Thymus (tissue), 11 donors: ENCODE results near the gene POLR3B. TPM values are rescaled to one million over a fixed set of nuclear protein-coding genes. Genes with fewer than 3 reads are reported as not detected.

ENCODE experiments used
- DNase-seq, 9 donors: peaks; one replicate each; pipeline ENCODE4 v3.0.0-alpha.2; 2013; ENCODE audit warnings: low spot score in 9 of 9, low read depth in 6 of 9, missing footprints in 1 of 9
- H3K27ac ChIP-seq, 2 donors: one replicate each; pipeline ENCODE4 v1.5.1; 2013; ENCODE audit warnings: control low read depth in 1 of 2, low read depth in 1 of 2, low read length in 1 of 2, mild to moderate bottlenecking in 1 of 2, moderate library complexity in 1 of 2
- H3K27me3 ChIP-seq, 2 donors: one replicate each; pipeline ENCODE4 v1.5.1; 2013; ENCODE audit warnings: low read length in 1 of 2; ENCODE audit not compliant: control insufficient read depth in 2 of 2, insufficient read depth in 1 of 2
- H3K36me3 ChIP-seq, 2 donors: one replicate each; pipeline ENCODE4 v1.5.1; 2013; ENCODE audit warnings: low read length in 1 of 2, mild to moderate bottlenecking in 1 of 2, moderate library complexity in 1 of 2; ENCODE audit not compliant: control insufficient read depth in 2 of 2, insufficient read depth in 2 of 2
- H3K4me1 ChIP-seq, 2 donors: one replicate each; pipeline ENCODE4 v1.5.1; 2013; ENCODE audit warnings: low read length in 2 of 2; ENCODE audit not compliant: control insufficient read depth in 2 of 2, insufficient read depth in 2 of 2
- H3K4me3 ChIP-seq, 2 donors: one replicate each; pipeline ENCODE4 v1.5.1; 2013; ENCODE audit warnings: low read length in 2 of 2, control low read depth in 1 of 2, mild to moderate bottlenecking in 1 of 2
- H3K9me3 ChIP-seq, 2 donors: one replicate each; pipeline ENCODE4 v1.5.1; 2013; ENCODE audit warnings: low read length in 1 of 2, mild to moderate bottlenecking in 1 of 2; ENCODE audit not compliant: control insufficient read depth in 2 of 2, insufficient read depth in 1 of 2
- WGBS: extraction: QIAGEN DNeasy Blood & Tissue Kit; methylation state at CpG from one replicate; pipeline ENCODE4 v1.1.7; 2013; 5-methylcytosine and 5-hydroxymethylcytosine counted together
- polyA plus RNA-seq: library from polyadenylated mRNA; stranded (reverse); fragments of 200-250 nt; gene quantifications from one replicate; pipeline ENCODE4 v1.2.3, GENCODE V29; 2013
- total RNA-seq: library from RNA; stranded (reverse); fragments of 120-200 nt; gene quantifications from one replicate; pipeline ENCODE4 v1.2.4, GENCODE V29; 2013
- donor health status: healthy.

The POLR3B gene
- total and polyA plus RNA-seq, 2 donors: 4.5 to 7.5 TPM

DNA sequence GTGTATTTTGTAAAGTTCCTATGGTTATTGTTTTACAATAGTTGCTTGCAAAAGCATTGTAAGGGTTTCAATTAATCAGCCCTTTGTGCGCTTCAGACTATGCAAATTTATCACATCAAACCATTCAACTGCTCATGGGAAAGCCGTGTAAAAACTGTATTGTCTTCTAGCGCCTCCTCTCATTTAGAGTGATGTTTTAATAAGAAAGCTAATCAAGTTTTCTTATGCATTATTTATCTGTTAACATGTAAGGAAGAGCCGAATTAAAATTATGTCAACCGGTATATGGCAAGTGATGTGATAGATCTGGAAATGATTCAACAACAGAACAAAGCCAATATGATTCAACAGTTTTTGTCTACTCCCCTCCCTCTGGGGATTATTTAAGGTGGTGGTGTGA, 132.7 kb downstream of the POLR3B start:
- Histone ChIP-seq H3K9me3 (no peaks in the 10 kb centered on the region), H3K27ac (no peak overlapping the region), H3K36me3 (no peaks in the 10 kb centered on the region), H3K4me3 (no peak overlapping the region), H3K4me1 (no peaks in the 10 kb centered on the region), H3K27me3 (no peaks in the 10 kb centered on the region)
- 97% methylated on average over 5 of the region's 5 CpGs for WGBS
- DNase-seq: no peak

DNA sequence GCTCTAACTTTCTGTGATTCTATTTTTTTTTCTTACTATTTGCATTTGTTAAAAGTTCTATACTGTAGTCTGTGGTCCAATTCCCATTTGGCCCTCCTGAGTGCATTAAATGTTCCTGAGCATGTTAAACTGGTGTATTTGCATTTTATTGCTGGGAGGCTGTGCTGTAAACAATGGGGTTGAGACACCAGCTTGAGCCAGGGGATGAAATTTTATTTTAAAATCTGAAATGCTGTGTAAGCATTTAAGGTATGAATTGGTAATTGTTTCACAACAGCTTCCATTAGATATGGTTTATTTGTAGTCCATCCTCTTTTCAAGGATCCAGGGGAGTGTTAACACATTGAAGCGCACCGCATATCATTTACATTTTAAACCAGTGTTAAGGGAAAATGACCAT, 135.3 kb downstream of the POLR3B start:
- no peak overlapping the region for H3K4me3 ChIP-seq
- H3K27ac ChIP-seq: no peak overlapping the region
- WGBS: 98% methylated on average over 2 of the region's 2 CpGs
- no peaks in the 10 kb centered on the region for H3K27me3 ChIP-seq
- peaks cover 0 to 4% of the 10 kb centered on the region in 2 donors for H3K36me3 ChIP-seq
- no peak for DNase-seq
- H3K4me1 ChIP-seq: no peaks in the 10 kb centered on the region
- no peaks in the 10 kb centered on the region for H3K9me3 ChIP-seq

DNA sequence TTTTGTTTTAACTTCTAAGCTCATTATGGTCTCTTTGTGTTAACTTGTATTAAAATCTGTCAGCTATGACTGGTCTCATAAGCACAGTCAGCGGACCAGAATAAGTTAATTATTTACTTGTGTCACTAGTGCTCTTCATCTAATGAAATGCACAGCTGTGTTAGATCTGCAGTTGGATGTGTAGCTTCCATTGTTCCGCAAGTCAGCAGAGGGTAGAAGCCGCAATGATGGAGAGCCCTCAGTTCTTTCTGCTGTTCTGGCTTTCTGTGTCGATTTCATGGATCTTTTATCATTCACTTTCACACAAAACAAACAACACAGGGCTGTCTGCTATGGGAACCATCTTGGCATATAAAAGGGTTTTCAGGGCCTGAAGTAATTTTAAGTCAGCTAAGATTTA, 136.0 kb downstream of the POLR3B start:
- no peaks in the 10 kb centered on the region for H3K27me3 ChIP-seq
- no peak overlapping the region for H3K4me3 ChIP-seq
- WGBS: 95% methylated on average over 4 of the region's 4 CpGs
- DNase-seq: no peak
- H3K36me3 ChIP-seq: peaks cover 0 to 9% of the 10 kb centered on the region in 2 donors
- H3K27ac ChIP-seq: no peak overlapping the region
- H3K4me1 ChIP-seq: no peaks in the 10 kb centered on the region
- H3K9me3 ChIP-seq: no peaks in the 10 kb centered on the region

DNA sequence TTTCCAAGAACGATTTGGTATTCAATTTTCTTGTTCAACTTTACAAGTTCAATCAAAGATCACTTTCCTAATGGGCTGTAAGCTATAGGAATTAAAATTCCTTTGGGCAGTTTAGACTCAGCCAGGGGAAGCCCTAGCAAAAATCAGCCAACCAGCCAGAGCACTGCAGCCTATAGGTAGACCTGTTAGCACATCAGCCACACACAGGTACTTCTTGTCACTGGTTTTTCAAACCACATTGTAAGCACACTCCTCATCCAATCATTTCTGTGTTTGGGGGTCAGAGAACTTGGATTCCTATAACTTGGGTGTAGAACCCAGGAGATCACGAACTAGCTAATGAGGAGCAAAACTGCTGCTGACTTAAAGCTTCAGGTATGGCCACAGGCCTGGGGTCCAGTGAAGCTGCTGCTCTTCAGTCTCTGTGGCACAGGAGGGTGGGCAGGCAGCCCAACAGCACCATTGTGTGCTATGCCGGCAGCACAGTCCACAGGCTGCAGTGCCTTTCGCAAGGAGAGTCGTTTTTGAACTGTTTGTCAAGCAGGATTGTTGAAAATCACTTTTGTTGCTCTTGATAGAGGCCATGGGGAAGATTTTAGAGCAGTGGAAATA, 137.9 kb downstream of the POLR3B start:
- Histone ChIP-seq H3K4me3 (no peak overlapping the region), H3K36me3 (peaks cover 0 to 9% of the 10 kb centered on the region in 2 donors), H3K27me3 (no peaks in the 10 kb centered on the region), H3K9me3 (no peaks in the 10 kb centered on the region), H3K27ac (no peak overlapping the region), H3K4me1 (no peaks in the 10 kb centered on the region)
- WGBS: 95% methylated on average over 5 of the region's 5 CpGs
- DNase-seq: no peak

DNA sequence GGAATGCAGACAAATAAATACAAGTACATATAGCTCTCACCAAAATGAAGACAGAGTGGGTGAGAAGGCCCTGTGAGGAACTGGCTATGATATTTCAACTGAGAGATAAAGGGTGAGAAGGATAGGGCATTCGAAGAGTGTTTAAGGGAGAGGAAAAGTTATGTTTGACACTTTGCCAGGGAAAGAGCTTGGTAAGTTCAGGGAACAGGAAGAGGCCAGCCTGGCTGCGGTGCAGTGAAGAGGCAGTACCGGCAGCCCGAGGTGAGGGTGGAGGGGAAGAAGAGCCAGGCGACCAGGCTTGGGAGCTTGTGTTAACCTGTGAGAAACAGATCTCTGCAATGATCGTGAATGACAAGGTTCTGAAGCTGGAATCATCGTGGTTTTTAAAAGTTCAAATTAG, 140.5 kb downstream of the POLR3B start:
- Histone ChIP-seq H3K4me1 (no peaks in the 10 kb centered on the region), H3K27me3 (no peaks in the 10 kb centered on the region), H3K9me3 (no peaks in the 10 kb centered on the region), H3K36me3 (peaks cover 4 to 9% of the 10 kb centered on the region in 2 donors), H3K4me3 (no peak overlapping the region), H3K27ac (no peak overlapping the region)
- 21% methylated on average over 7 of the region's 7 CpGs for WGBS
- DNase-seq: no peak

DNA sequence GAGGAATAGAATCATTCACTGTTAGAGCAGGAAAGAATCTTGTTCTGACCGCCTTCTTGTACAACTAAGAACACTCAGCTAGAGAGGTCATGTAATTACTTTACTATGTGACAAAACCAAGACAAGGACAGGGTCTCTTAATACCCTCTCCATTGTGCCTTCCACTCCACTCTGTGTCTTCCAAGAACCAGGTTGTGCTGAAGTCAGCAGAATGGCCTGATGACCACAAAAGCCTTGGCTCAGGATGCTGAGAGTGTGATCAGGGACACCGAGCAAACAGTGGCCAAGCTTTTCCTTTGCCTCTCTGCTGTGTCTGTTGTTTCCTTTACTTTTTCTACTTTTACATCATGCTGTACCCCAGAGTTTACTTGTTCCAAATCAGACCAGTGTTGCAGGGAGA, 142.1 kb downstream of the POLR3B start:
- Histone ChIP-seq H3K27me3 (no peaks in the 10 kb centered on the region), H3K36me3 (peaks cover 9 to 10% of the 10 kb centered on the region in 2 donors), H3K27ac (no peak overlapping the region), H3K4me1 (no peaks in the 10 kb centered on the region), H3K9me3 (no peaks in the 10 kb centered on the region), H3K4me3 (no peak overlapping the region)
- 95% methylated on average over 2 of the region's 2 CpGs for WGBS
- no peak for DNase-seq

DNA sequence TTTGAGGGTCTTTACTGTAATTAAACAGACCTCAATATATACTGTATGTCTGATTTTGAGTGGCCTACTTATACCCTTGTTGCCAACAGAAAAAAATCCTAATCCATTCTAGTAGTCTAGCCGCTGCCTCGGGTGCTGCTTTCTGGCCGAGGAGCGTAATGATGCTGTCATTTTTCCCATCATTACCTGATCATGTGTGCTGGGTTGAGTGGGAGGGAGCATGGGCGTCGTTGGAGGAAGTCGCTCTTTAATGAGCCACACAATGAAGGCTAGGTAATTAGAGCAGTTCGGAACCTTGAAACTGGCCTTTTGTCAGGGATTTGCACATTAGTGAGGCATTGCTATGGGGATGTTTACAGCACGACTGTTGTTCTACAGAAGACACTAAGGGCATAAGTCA, 149.1 kb downstream of the POLR3B start:
- Histone ChIP-seq H3K27me3 (no peaks in the 10 kb centered on the region), H3K4me1 (no peaks in the 10 kb centered on the region), H3K9me3 (no peaks in the 10 kb centered on the region), H3K36me3 (peaks cover 0 to 10% of the 10 kb centered on the region in 2 donors), H3K4me3 (no peak overlapping the region), H3K27ac (no peak overlapping the region)
- DNase-seq: no peak
- 91% methylated on average over 9 of the region's 9 CpGs for WGBS

DNA sequence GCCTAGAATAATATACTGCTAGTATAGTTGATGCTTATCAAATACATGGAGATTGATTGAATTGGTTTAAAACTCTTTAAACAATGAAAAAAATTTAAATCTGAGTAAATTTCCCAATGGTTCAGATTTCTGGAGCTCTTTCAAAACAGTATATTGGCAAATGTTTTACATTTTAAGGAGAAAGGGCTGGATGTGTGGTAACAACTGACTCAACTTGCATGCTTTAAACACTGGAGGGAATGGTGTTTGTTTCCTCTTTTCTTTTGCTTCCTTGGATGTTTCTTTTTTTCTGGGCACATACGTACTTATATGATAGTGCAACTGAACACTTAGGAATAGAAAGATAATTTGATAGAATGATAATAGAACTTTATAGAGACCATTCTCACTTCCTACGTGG, 151.4 kb downstream of the POLR3B start:
- Histone ChIP-seq H3K4me1 (no peaks in the 10 kb centered on the region), H3K27me3 (no peaks in the 10 kb centered on the region), H3K4me3 (no peak overlapping the region), H3K27ac (no peak overlapping the region), H3K9me3 (no peaks in the 10 kb centered on the region), H3K36me3 (peaks cover 0 to 4% of the 10 kb centered on the region in 2 donors)
- WGBS: over 99% methylated on average over 2 of the region's 2 CpGs
- DNase-seq: no peak

DNA sequence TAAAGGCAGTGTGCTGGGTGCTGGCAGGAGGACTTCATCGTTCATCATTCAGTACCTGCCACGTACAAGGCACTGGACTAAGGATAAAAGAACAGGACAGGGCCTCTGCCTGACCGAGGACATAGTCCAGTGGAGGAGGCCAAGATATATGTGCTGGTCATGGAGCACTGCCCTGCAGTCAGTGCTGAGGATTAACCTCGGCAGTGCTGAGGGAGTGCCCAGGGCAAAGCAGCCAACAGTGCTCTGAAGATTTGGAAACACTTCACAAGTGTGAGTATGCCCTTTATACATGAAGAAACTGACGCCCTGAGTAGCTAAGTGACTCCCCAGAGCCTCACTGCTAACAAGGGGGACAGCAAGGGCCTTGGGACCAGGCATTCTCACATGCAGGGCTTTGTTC, 153.8 kb downstream of the POLR3B start:
- Histone ChIP-seq H3K9me3 (no peaks in the 10 kb centered on the region), H3K27me3 (no peaks in the 10 kb centered on the region), H3K27ac (no peak overlapping the region), H3K4me3 (no peak overlapping the region), H3K36me3 (no peaks in the 10 kb centered on the region), H3K4me1 (no peaks in the 10 kb centered on the region)
- 97% methylated on average over 5 of the region's 5 CpGs for WGBS
- no peak for DNase-seq

DNA sequence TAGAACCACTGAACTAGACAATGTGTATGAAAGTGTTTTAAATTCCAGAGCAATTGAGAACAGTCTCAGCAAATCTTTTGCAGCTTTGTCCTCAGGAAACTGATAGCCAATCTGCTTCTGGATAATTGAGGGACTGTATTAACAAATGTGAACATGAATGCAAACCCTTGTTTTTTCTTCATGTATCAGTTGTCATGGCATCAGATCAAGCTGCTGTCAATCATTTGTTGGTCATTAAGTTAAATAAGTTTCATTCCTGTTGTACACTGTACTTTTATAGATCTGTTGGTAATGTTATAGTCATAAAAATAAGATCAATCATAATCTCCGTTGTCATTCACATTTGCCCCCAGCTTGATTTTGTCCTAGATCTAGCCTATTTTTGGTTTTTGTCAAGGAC, 159.8 kb downstream of the POLR3B start:
- no peaks in the 10 kb centered on the region for H3K36me3 ChIP-seq
- no peaks in the 10 kb centered on the region for H3K4me1 ChIP-seq
- H3K4me3 ChIP-seq: no peak overlapping the region
- H3K27me3 ChIP-seq: no peaks in the 10 kb centered on the region
- H3K9me3 ChIP-seq: no peaks in the 10 kb centered on the region
- H3K27ac ChIP-seq: no peak overlapping the region
- WGBS: 98% methylated on average over 1 of the region's 1 CpG
- DNase-seq: no peak
